NCI-H748 (cell line): ENCODE results near the gene ZDHHC11.
"Not testable (repeated sequence)": the region's sequence is repeated elsewhere in the genome, so short reads cannot be mapped to it uniquely, and the experiment has no call there.

Experiments used
- DNase-seq: peaks from one replicate; lab custom pipeline; 2025; ENCODE audit not compliant: unreplicated experiment; lab: John Stamatoyannopoulos, UW

Gene ZDHHC11

GRCh38 chr5:880816-881550 lies 30.2 kb upstream of the ZDHHC11 start:
- DNase-seq: no peak

- not testable (repeated sequence) for DNase-seq
Observed at GRCh38 chr5:878677-879076, 27.9 kb upstream of the ZDHHC11 start.

GRCh38 chr5:878125-878524 lies 27.3 kb upstream of the ZDHHC11 start:
- DNase-seq: peak; percentile 31

- DNase-seq: no peak
Observed at GRCh38 chr5:876398-877365, 25.9 kb upstream of the ZDHHC11 start.

- no peak for DNase-seq
Observed at GRCh38 chr5:875931-876330, 25.1 kb upstream of the ZDHHC11 start.

- no peak for DNase-seq
Observed at GRCh38 chr5:873328-873727, 22.5 kb upstream of the ZDHHC11 start.

GRCh38 chr5:872301-872700 lies 21.5 kb upstream of the ZDHHC11 start:
- no peak for DNase-seq

- no peak for DNase-seq
Observed at GRCh38 chr5:871596-872298, 21.0 kb upstream of the ZDHHC11 start.

- DNase-seq: no peak
Observed at GRCh38 chr5:870956-871355, 20.2 kb upstream of the ZDHHC11 start.

GRCh38 chr5:868428-869135 lies 17.8 kb upstream of the ZDHHC11 start:
- DNase-seq: no peak

- DNase-seq: no peak
Observed at GRCh38 chr5:867300-867870, 16.6 kb upstream of the ZDHHC11 start.

- DNase-seq: no peak
Observed at GRCh38 chr5:865771-866170, 15.0 kb upstream of the ZDHHC11 start.

GRCh38 chr5:865168-865521 lies 14.4 kb upstream of the ZDHHC11 start:
- no peak for DNase-seq

GRCh38 chr5:864492-865167 lies 13.8 kb upstream of the ZDHHC11 start:
- DNase-seq: no peak

GRCh38 chr5:863244-863805 lies 12.5 kb upstream of the ZDHHC11 start:
- DNase-seq: no peak

GRCh38 chr5:862367-863243 lies 11.8 kb upstream of the ZDHHC11 start:
- no peak for DNase-seq

- DNase-seq: no peak
Observed at GRCh38 chr5:861442-862366, 10.9 kb upstream of the ZDHHC11 start.
